Right lobe of liver (tissue), 6 donors: ENCODE measurements around the gene ADCY1. TPM values are rescaled to one million over a fixed set of nuclear protein-coding genes. Genes with fewer than 3 reads are reported as not detected.

ENCODE experiments used
- ATAC-seq, 4 donors: fragments of 200-7000 bp; cut with Tn5 transposase; one replicate each; pipeline ENCODE4 v1.9.1; 2020; ENCODE audit warnings: mild to moderate bottlenecking in 4 of 4, moderate library complexity in 4 of 4
- DNase-seq, 3 donors: peaks; one replicate each; pipeline ENCODE4 v3.0.0-alpha.2; 2020
- H3K27ac ChIP-seq, 3 donors: fragments of 200-600 bp; one replicate each; pipeline ENCODE4 v1.8.0; 2022
- H3K27me3 ChIP-seq, 2 donors: fragments of 200-600 bp; one replicate each; pipeline ENCODE4 v1.8.0; 2022
- H3K36me3 ChIP-seq, 4 donors: fragments of 200-600 bp; sonication (generic) in 1 of 4; one replicate each; pipeline versions ENCODE4 v1.5.1 to v1.8.0; 2017 to 2022; ENCODE audit warnings: control low read depth in 1 of 4
- H3K4me1 ChIP-seq, 4 donors: fragments of 200-600 bp; sonication (generic) in 1 of 4; one replicate each; pipeline versions ENCODE4 v1.5.1 to v1.8.0; 2017 to 2022; ENCODE audit warnings: control low read depth in 1 of 4
- H3K4me3 ChIP-seq, 3 donors: fragments of 200-600 bp; one replicate each; pipeline ENCODE4 v1.8.0; 2022
- H3K9me3 ChIP-seq, 4 donors: fragments of 200-600 bp; sonication (generic) in 1 of 4; one replicate each; pipeline versions ENCODE4 v1.5.1 to v1.8.0; 2017 to 2022; ENCODE audit warnings: control low read depth in 1 of 4
- POLR2A ChIP-seq: fragments of 450-650 bp; IDR thresholded peaks from one replicate; pipeline ENCODE4 v1.6.1; 2017; ENCODE audit warnings: antibody characterized with exemption, mild to moderate bottlenecking
- WGBS: methylation state at CpG from one replicate; pipeline ENCODE4 v1.1.6; 2018; ENCODE audit warnings: low coverage, low lambda C conversion rate; ENCODE audit not compliant: insufficient coverage; ENCODE audit errors: missing lambda C conversion rate; 5-methylcytosine and 5-hydroxymethylcytosine counted together
- intact Hi-C, 2 donors: fragments of 100-400 bp; cut with DNase I; formaldehyde crosslinking; loops; one replicate each; pipeline versions ENCODE4 v1.11.2 to v1.14.1; 2022
- total RNA-seq, 6 experiments: library from RNA; depleted of rRNA in 2 of 6; stranded (reverse); fragments of >200 nt in 2 of 6; fragmentation: NEBNext Ultra II Directional in 3 of 6; extraction: Animal tissue kit (Norgen Biotek cat#: 25700) in 3 of 6; gene quantifications; one replicate each; pipeline versions ENCODE4 v1.1.0 to v1.2.4, GENCODE V29; 2016 to 2023
- TF ChIP-seq, protein P1 (sequence below), 4 donors: fragments of 200-600 bp in 3 of 4; fragments of 450-650 bp in 1 of 4; IDR thresholded peaks; one replicate each; pipeline versions ENCODE4 v1.5.1 to v1.8.0; 2016 to 2022; ENCODE audit warnings: antibody characterized with exemption in 4 of 4, mild to moderate bottlenecking in 2 of 4
- donor health status: DM: no; HTN: yes; CAD: no.
- donor health status: DM: no; HTN: no; CAD: no.
- donor health status: DM: no; HTN: no; CAD: no.
- donor health status: DM: no; HTN: yes; CAD: no.
- donor health status: DM: no; HTN: yes; CAD: no.

ADCY1 gene
- total RNA-seq, 6 experiments from 2014 or later = 7.2 to 17.6 (median 9.3) TPM

GRCh38 chr7:45683556-45684148, 109.5 kb downstream of the ADCY1 start:
- H3K4me3 ChIP-seq = no peak overlapping the region
- no peaks in the 10 kb centered on the region for H3K36me3 ChIP-seq
- peak in 1 of 3 donors; percentile 28 for DNase-seq
- WGBS = 97% methylated on average over 5 of the region's 13 CpGs
- H3K27ac ChIP-seq = no peak overlapping the region
- TF ChIP-seq POLR2A = no peak
- TF ChIP-seq, protein P1, sequence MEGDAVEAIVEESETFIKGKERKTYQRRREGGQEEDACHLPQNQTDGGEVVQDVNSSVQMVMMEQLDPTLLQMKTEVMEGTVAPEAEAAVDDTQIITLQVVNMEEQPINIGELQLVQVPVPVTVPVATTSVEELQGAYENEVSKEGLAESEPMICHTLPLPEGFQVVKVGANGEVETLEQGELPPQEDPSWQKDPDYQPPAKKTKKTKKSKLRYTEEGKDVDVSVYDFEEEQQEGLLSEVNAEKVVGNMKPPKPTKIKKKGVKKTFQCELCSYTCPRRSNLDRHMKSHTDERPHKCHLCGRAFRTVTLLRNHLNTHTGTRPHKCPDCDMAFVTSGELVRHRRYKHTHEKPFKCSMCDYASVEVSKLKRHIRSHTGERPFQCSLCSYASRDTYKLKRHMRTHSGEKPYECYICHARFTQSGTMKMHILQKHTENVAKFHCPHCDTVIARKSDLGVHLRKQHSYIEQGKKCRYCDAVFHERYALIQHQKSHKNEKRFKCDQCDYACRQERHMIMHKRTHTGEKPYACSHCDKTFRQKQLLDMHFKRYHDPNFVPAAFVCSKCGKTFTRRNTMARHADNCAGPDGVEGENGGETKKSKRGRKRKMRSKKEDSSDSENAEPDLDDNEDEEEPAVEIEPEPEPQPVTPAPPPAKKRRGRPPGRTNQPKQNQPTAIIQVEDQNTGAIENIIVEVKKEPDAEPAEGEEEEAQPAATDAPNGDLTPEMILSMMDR (IDR thresholded peaks at IDR 0.05) = no peak
- H3K9me3 ChIP-seq = no peaks in the 10 kb centered on the region
- no peaks in the 10 kb centered on the region for H3K27me3 ChIP-seq
- intact Hi-C loops = no loop called here
- H3K4me1 ChIP-seq = peaks cover 0 to 10% (median 4%) of the 10 kb centered on the region in 4 donors
- no peak for ATAC-seq

GRCh38 chr7:45684910-45685618, 110.9 kb downstream of the ADCY1 start:
- peak in 1 of 3 donors; percentile 16 for DNase-seq
- no peaks in the 10 kb centered on the region for H3K27me3 ChIP-seq
- TF ChIP-seq POLR2A = no peak
- TF ChIP-seq, protein P1 (IDR thresholded peaks at IDR 0.05) = no peak
- no peaks in the 10 kb centered on the region for H3K9me3 ChIP-seq
- no peak overlapping the region for H3K4me3 ChIP-seq
- H3K27ac ChIP-seq = no peak overlapping the region
- H3K36me3 ChIP-seq = no peaks in the 10 kb centered on the region
- 57% methylated on average over 6 of the region's 8 CpGs for WGBS
- peaks cover 0 to 22% (median 9%) of the 10 kb centered on the region in 4 donors for H3K4me1 ChIP-seq
- intact Hi-C loops = no loop called here
- peak in 2 of 4 donors; percentile 16 to 49 for ATAC-seq

DNA sequence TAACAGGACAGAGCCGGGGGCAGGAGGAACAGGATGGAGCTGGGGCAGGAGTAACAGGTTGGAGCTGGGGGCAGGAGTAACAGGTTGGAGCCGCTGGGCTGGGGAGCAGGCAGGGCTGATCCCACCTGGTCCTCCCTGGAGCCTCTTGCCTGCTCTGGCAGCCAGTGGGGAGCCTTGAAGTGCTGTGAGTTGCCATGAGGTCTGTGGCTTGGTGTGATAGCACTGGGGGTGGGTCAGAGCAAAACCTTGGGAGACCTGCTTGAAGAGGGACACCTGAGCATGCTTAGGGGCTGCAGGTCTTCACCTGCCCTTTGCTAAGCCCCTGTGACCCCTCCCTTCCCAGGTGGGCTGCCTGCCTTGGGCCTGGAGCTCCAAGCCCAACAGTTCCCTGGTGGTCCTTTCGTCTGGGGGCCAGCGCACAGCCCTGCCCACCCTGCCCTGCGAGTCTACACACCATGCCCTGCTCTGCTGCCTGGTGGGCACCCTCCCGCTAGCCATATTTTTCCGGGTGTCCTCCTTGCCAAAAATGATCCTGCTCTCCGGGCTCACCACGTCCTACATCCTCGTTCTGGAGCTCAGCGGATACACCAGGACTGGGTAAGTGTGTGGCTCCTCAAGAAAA, 111.6 kb downstream of the ADCY1 start:
- Histone ChIP-seq H3K4me1 (peaks cover 0 to 22% (median 10%) of the 10 kb centered on the region in 4 donors), H3K4me3 (no peak overlapping the region), H3K9me3 (no peaks in the 10 kb centered on the region), H3K27ac (no peak overlapping the region), H3K36me3 (no peaks in the 10 kb centered on the region), H3K27me3 (no peaks in the 10 kb centered on the region)
- WGBS = 84% methylated on average over 3 of the region's 11 CpGs
- no peak for TF ChIP-seq POLR2A
- TF ChIP-seq, protein P1 (IDR thresholded peaks at IDR 0.05) = no peak
- ATAC-seq (no peak), DNase-seq (peak in 2 of 3 donors; percentile 10 to 38)
- intact Hi-C loops = no loop called here

DNA sequence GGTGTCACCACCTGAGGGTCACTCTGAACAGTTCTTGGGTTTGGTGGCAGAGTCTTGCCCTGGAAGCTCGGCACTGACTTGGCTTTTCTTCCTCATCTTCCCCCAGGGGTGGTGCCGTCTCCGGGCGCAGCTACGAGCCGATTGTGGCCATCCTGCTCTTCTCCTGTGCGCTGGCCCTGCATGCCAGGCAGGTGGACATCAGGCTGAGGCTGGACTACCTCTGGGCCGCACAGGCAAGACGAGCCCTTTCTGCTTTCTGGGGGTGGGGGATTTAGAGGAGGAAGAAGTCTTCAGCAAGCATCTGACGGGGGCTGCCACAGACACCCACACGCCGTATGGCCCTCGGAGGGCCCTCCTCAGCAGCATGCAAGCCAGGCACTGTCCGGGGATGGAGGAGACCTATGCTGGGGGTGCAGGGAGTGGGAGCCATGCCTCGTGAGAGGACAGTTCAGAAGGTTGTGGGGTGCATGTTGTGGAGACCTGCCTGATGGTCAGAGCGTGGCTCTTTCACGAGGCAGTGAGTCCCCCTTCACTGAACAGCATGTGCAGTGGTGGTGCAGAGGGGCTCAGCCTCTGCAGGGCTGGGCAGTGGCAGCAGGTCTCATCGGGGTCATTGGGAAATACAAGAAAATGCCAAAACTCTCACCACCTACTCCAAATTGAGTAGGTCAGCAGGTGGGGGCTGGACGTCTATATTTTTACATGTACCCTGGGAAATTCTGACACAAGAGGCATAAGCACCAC, 112.4 kb downstream of the ADCY1 start:
- DNase-seq = peak in 2 of 3 donors; percentile 14 to 31
- H3K27ac ChIP-seq = no peak overlapping the region

More for the DNA sequence above, 112.4 kb downstream of the ADCY1 start:
- Histone ChIP-seq H3K9me3 (no peaks in the 10 kb centered on the region), H3K36me3 (no peaks in the 10 kb centered on the region), H3K4me3 (no peak overlapping the region), H3K27me3 (no peaks in the 10 kb centered on the region), H3K4me1 (peaks cover 0 to 22% (median 10%) of the 10 kb centered on the region in 4 donors)
- no peak for ATAC-seq
- WGBS = 100% methylated on average over 2 of the region's 19 CpGs
- intact Hi-C loops = no loop called here
- TF ChIP-seq POLR2A = no peak
- TF ChIP-seq, protein P1 (IDR thresholded peaks at IDR 0.05) = no peak
